ENCODE results near the gene FGGY.

Gene FGGY

DNA sequence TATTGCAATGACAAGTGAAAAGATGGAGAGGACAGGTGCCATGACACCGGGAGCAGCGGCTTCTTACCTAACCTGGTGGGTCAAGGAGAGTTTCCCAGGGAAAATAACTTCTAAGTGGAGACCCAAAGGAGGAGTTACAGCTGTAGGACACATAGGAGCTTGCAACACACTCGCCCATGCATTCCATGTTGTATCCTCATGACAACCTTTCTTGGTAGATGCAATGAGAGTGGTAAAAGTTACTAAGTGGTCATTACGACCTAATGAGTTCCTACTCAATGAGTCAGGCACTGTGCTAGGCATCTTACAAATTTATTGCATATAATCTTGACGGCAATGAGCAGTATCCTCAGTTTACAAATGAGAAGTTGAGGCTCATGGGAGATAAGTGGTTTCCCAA, 398.4 kb downstream of the FGGY start:
- no peak for DNase-seq (ENCODE audit: low read depth, low spot score)
- TF ChIP-seq ZNF274 (IDR thresholded peaks at IDR 0.05; ENCODE audit: low read depth, low read length) = no peak
- TF ChIP-seq YY1 (IDR thresholded peaks at IDR 0.05; ENCODE audit: insufficient read depth, insufficient read length) = no peak
- no peak for TF ChIP-seq SUZ12 (IDR thresholded peaks at IDR 0.05; ENCODE audit: extremely low read depth, insufficient read depth, insufficient read length)
- Histone ChIP-seq H3K9ac (ENCODE audit: insufficient read length, low read depth) (no peak overlapping the region), H3K4me1 (ENCODE audit: insufficient read depth, insufficient read length) (no peaks in the 10 kb centered on the region), H3K9me3 (ENCODE audit: insufficient read depth, low read length) (no peaks in the 10 kb centered on the region), H3K36me3 (ENCODE audit: insufficient read depth, insufficient read length, low read length) (no peaks in the 10 kb centered on the region), H3K27me3 (ENCODE audit: insufficient read depth, insufficient read length) (no peaks in the 10 kb centered on the region), H3K4me3 (ENCODE audit: insufficient read length, low read depth) (no peak overlapping the region)

DNA sequence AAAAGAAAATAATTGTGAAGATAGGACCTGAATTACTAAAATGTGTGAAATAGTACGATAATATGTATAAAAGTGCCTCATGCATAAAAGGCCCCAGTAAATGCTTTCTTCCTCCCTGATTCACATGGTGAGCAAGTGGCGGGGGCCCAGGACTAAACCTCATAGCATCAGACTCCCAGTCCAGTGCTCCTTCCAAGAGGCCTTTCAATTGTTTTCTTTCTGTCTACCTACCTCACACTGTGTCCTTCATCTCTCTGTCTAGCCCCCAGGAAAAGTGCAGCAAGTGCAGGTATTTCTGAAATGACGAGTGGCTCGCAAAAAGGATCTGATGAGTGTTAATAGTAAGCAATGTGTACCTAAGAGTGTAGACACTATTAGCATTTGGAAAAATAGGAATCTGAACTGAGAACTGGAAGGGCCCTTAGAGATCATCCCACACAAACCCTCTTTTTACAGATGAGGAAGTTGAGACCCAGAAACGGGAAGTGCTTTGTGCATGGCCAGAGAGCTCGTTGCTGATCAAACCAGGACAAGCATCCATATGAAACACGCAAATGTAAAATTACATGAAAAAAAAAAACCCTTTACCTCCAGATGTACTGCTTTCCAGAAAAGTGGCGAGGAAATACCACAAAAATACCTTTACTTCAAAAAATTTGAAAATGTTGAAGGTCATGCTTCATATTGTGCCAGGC, 399.7 kb downstream of the FGGY start:
- Histone ChIP-seq H3K4me3 (ENCODE audit: insufficient read length, low read depth) (no peak overlapping the region), H3K9me3 (ENCODE audit: insufficient read depth, low read length) (no peaks in the 10 kb centered on the region), H3K27me3 (ENCODE audit: insufficient read depth, insufficient read length) (no peaks in the 10 kb centered on the region), H3K9ac (ENCODE audit: insufficient read length, low read depth) (no peak overlapping the region), H3K36me3 (ENCODE audit: insufficient read depth, insufficient read length, low read length) (no peaks in the 10 kb centered on the region), H3K4me1 (ENCODE audit: insufficient read depth, insufficient read length) (no peaks in the 10 kb centered on the region)
- no peak for DNase-seq (ENCODE audit: low read depth, low spot score)
- TF ChIP-seq ZNF274 (IDR thresholded peaks at IDR 0.05; ENCODE audit: low read depth, low read length) = no peak
- TF ChIP-seq SUZ12 (IDR thresholded peaks at IDR 0.05; ENCODE audit: extremely low read depth, insufficient read depth, insufficient read length) = no peak
- no peak for TF ChIP-seq YY1 (IDR thresholded peaks at IDR 0.05; ENCODE audit: insufficient read depth, insufficient read length)

DNA sequence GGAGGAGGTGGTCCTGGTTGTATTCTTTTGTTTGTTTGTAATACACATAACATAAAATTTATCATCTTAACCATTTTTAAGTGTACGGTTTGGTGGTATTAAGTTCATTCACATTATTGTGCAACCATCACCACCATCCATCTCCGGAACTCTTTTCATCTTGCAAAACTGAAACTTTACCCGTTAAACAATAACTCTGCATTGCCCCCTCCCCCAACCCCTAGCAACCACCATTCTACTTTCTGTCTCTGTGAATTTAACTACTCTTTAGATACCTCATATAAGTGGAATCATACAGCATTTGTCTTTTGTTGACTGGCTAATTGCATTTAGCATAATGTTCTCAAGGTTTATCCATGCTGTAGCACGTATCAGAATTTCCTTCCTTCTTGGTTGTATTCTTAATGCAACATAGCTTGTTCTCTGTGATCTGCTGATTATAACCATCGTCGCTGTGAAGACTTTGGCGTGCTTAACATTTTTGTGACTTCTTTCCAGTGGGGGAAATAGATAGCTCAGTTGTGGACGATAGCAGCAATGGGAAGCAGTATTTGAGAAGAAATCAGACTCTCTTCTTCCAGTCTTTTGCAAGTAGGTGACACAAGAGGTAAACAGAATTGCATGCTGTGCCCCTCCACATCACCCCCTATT, 400.4 kb downstream of the FGGY start:
- Histone ChIP-seq H3K4me1 (ENCODE audit: insufficient read depth, insufficient read length) (no peaks in the 10 kb centered on the region), H3K36me3 (ENCODE audit: insufficient read depth, insufficient read length, low read length) (no peaks in the 10 kb centered on the region), H3K4me3 (ENCODE audit: insufficient read length, low read depth) (no peak overlapping the region), H3K9ac (ENCODE audit: insufficient read length, low read depth) (no peak overlapping the region), H3K27me3 (ENCODE audit: insufficient read depth, insufficient read length) (no peaks in the 10 kb centered on the region), H3K9me3 (ENCODE audit: insufficient read depth, low read length) (no peaks in the 10 kb centered on the region)
- TF ChIP-seq ZNF274 (IDR thresholded peaks at IDR 0.05; ENCODE audit: low read depth, low read length) (no peak), YY1 (IDR thresholded peaks at IDR 0.05; ENCODE audit: insufficient read depth, insufficient read length) (no peak), SUZ12 (IDR thresholded peaks at IDR 0.05; ENCODE audit: extremely low read depth, insufficient read depth, insufficient read length) (no peak)
- DNase-seq (ENCODE audit: low read depth, low spot score) = no peak

DNA sequence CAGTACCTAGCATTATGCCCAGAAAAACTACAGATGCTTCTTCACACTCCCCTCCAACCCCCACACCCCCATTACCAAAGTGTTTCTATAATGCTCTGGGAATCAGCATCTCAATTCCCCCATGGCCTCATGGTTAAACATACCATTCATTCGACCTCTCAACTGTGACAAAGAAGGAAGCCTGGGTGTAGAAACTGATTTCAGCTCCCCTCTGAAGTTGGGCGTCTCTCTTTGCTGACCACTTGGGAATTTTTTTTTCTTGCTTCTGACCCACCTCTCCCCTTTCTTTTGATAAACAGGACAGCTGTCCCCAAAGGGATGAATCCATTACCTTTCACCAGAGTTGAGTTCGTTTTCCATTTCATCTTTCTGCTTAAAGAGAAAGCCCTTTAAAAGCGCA, 401.5 kb downstream of the FGGY start:
- Histone ChIP-seq H3K9me3 (ENCODE audit: insufficient read depth, low read length) (no peaks in the 10 kb centered on the region), H3K4me3 (ENCODE audit: insufficient read length, low read depth) (no peak overlapping the region), H3K9ac (ENCODE audit: insufficient read length, low read depth) (no peak overlapping the region), H3K27me3 (ENCODE audit: insufficient read depth, insufficient read length) (no peaks in the 10 kb centered on the region), H3K36me3 (ENCODE audit: insufficient read depth, insufficient read length, low read length) (no peaks in the 10 kb centered on the region), H3K4me1 (ENCODE audit: insufficient read depth, insufficient read length) (no peaks in the 10 kb centered on the region)
- peak; percentile 48 for DNase-seq (ENCODE audit: low read depth, low spot score)
- TF ChIP-seq ZNF274 (IDR thresholded peaks at IDR 0.05; ENCODE audit: low read depth, low read length) (no peak), YY1 (IDR thresholded peaks at IDR 0.05; ENCODE audit: insufficient read depth, insufficient read length) (no peak), SUZ12 (IDR thresholded peaks at IDR 0.05; ENCODE audit: extremely low read depth, insufficient read depth, insufficient read length) (no peak)

DNA sequence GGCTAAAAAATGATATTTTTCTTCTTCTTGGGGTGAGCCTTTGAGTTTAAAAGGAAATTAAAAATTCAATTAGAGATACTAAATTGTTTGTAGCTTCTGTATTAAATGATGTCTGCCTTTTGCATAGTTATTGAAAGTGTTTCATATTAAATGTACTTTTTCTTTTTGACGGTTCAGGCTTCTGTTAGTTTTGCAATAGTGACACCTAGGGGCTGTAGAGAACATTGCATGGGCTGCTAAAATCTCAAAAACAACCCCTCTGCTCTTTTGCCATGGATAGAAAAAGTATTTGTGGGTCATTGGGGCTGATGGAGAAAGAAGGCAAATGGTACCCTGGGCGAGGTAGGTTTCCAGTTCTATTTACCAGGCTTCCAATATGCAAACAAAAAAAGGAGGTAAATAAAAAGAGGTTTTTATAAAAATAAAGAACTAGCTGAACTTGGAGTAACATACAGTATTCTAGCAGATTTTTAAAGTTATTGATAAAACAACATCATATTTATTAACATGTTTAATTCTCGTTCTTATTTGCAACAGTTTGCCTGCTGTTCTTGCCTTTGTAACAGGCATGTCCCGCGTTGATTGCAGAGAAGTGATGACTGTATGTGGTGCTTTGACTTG, 402.4 kb downstream of the FGGY start:
- no peaks in the 10 kb centered on the region for H3K36me3 ChIP-seq (ENCODE audit: insufficient read depth, insufficient read length, low read length)
- H3K4me3 ChIP-seq (ENCODE audit: insufficient read length, low read depth) = no peak overlapping the region
- DNase-seq (ENCODE audit: low read depth, low spot score) = peak; percentile 47
- TF ChIP-seq SUZ12 (IDR thresholded peaks at IDR 0.05; ENCODE audit: extremely low read depth, insufficient read depth, insufficient read length) = no peak
- no peak for TF ChIP-seq ZNF274 (IDR thresholded peaks at IDR 0.05; ENCODE audit: low read depth, low read length)
- TF ChIP-seq YY1 (IDR thresholded peaks at IDR 0.05; ENCODE audit: insufficient read depth, insufficient read length) = no peak
- H3K9ac ChIP-seq (ENCODE audit: insufficient read length, low read depth) = no peak overlapping the region
- no peaks in the 10 kb centered on the region for H3K9me3 ChIP-seq (ENCODE audit: insufficient read depth, low read length)
- H3K27me3 ChIP-seq (ENCODE audit: insufficient read depth, insufficient read length) = no peaks in the 10 kb centered on the region
- no peaks in the 10 kb centered on the region for H3K4me1 ChIP-seq (ENCODE audit: insufficient read depth, insufficient read length)

DNA sequence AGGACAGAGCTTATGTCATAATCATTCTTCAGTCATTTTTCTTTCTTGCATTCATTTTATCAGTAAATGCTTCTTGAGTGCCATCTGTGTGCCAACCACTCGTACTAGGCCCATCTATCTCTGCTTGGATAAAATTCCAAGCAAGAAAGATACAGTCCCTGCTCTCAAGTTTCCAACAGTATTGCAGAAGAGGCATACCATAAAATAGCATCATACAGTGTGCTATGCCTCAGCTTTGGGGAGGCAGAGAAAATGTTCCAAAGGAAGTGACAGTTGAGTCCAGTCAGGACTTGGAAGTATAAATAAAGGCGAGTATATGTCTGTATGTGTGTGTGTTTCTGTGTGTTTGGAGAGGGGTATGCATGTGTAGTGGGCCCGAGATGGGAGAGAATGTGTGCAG, 404.5 kb downstream of the FGGY start:
- Histone ChIP-seq H3K9me3 (ENCODE audit: insufficient read depth, low read length) (no peaks in the 10 kb centered on the region), H3K4me1 (ENCODE audit: insufficient read depth, insufficient read length) (no peaks in the 10 kb centered on the region), H3K27me3 (ENCODE audit: insufficient read depth, insufficient read length) (no peaks in the 10 kb centered on the region), H3K4me3 (ENCODE audit: insufficient read length, low read depth) (no peak overlapping the region), H3K36me3 (ENCODE audit: insufficient read depth, insufficient read length, low read length) (no peaks in the 10 kb centered on the region), H3K9ac (ENCODE audit: insufficient read length, low read depth) (no peak overlapping the region)
- no peak for DNase-seq (ENCODE audit: low read depth, low spot score)
- TF ChIP-seq YY1 (IDR thresholded peaks at IDR 0.05; ENCODE audit: insufficient read depth, insufficient read length) (no peak), SUZ12 (IDR thresholded peaks at IDR 0.05; ENCODE audit: extremely low read depth, insufficient read depth, insufficient read length) (no peak), ZNF274 (IDR thresholded peaks at IDR 0.05; ENCODE audit: low read depth, low read length) (no peak)

DNA sequence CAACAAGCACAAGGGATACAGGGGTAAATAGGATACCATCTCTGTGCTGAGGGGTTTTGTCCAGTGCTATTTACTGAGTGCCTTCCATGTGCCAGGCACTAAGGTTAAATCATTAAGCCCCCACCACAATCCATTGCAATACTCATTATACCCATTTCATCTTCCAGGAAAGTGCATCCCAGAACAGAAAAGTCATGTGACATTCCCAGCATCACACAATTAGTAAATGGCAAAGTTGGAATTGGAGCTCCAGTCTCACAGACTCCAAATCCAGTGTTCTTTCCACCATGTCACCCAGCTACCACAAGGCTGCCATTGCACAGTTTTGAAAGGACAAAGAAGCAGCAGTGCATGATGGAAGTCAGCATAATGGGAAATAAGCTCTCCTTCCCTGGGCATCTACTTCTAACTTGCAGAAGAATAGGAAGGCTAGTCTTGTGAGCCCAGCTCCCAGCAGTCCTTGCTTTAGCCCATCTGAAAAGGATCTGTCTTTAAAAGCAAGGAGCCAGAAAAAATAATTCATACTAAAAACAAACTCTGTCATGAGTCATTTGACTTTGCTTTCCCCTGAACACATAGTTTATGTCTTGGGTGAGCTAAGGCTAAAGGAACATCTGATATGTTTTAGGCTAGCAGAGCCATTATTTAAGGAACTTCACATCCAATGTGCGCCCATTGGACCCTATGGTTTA, 406.5 kb downstream of the FGGY start:
- H3K36me3 ChIP-seq (ENCODE audit: insufficient read depth, insufficient read length, low read length) = no peaks in the 10 kb centered on the region
- no peak for TF ChIP-seq ZNF274 (IDR thresholded peaks at IDR 0.05; ENCODE audit: low read depth, low read length)
- no peak for TF ChIP-seq YY1 (IDR thresholded peaks at IDR 0.05; ENCODE audit: insufficient read depth, insufficient read length)
- TF ChIP-seq SUZ12 (IDR thresholded peaks at IDR 0.05; ENCODE audit: extremely low read depth, insufficient read depth, insufficient read length) = no peak
- H3K9ac ChIP-seq (ENCODE audit: insufficient read length, low read depth) = no peak overlapping the region
- H3K4me3 ChIP-seq (ENCODE audit: insufficient read length, low read depth) = no peak overlapping the region
- no peaks in the 10 kb centered on the region for H3K27me3 ChIP-seq (ENCODE audit: insufficient read depth, insufficient read length)
- no peak for DNase-seq (ENCODE audit: low read depth, low spot score)
- no peaks in the 10 kb centered on the region for H3K4me1 ChIP-seq (ENCODE audit: insufficient read depth, insufficient read length)
- no peaks in the 10 kb centered on the region for H3K9me3 ChIP-seq (ENCODE audit: insufficient read depth, low read length)

All from NT2/D1 (cell line).